Adrenal gland (tissue), 12 donors: Measurements from ENCODE around the gene RUNX3. TPM values are rescaled to one million over a fixed set of nuclear protein-coding genes. Genes with fewer than 3 reads are reported as not detected.

Source experiments
- DNase-seq, 7 donors: peaks; one replicate each; pipeline ENCODE4 v3.0.0-alpha.2; 2019 to 2020
- H3K27ac ChIP-seq, 5 donors: fragments of 200-600 bp; sonication (generic) in 4 of 5; 1 replicate in 3 of 5; 2 replicates in 2 of 5; pipeline versions ENCODE4 v1.5.1 to v1.8.0; 2016 to 2020; ENCODE audit warnings: mild to moderate bottlenecking in 1 of 5
- H3K27me3 ChIP-seq: fragments of 200-600 bp; 2 replicates; pipeline ENCODE4 v1.8.0; 2021
- H3K36me3 ChIP-seq, 2 donors: fragments of 200-600 bp; replicated peaks in 1 of 2; 1 replicate in 1 of 2; 2 replicates in 1 of 2; pipeline versions ENCODE4 v1.5.1 to v1.8.0; 2018 to 2022
- H3K4me1 ChIP-seq, 2 donors: fragments of 200-600 bp; replicated peaks in 1 of 2; 1 replicate in 1 of 2; 2 replicates in 1 of 2; pipeline versions ENCODE4 v1.5.1 to v1.8.0; 2018 to 2021
- H3K4me3 ChIP-seq, 4 donors: fragments of 200-600 bp; sonication (generic) in 3 of 4; one replicate each; pipeline ENCODE4 v1.5.1; 2016 to 2018
- H3K9me3 ChIP-seq, 3 donors: fragments of 200-600 bp; sonication (generic) in 1 of 3; replicated peaks in 1 of 3; 1 replicate in 2 of 3; 2 replicates in 1 of 3; pipeline versions ENCODE4 v1.5.1 to v1.8.0; 2016 to 2021
- CTCF ChIP-seq, 6 experiments: fragments of 450-650 bp in 4 of 6; fragments of 200-600 bp in 2 of 6; sonication (generic) in 1 of 6; IDR thresholded peaks; 1 replicate in 5 of 6; 2 replicates in 1 of 6; pipeline versions ENCODE4 v1.5.1 to v1.8.0; 2016 to 2021; ENCODE audit warnings: antibody characterized with exemption in 6 of 6, mild to moderate bottlenecking in 2 of 6, moderate library complexity in 1 of 6
- POLR2A ChIP-seq, 2 donors: fragments of 450-650 bp; IDR thresholded peaks; one replicate each; pipeline ENCODE4 v1.6.1; 2017; ENCODE audit warnings: antibody characterized with exemption in 2 of 2, mild to moderate bottlenecking in 2 of 2, moderate library complexity in 1 of 2
- WGBS, 4 donors: extraction: QIAGEN DNeasy Blood & Tissue Kit in 2 of 4; methylation state at CpG; one replicate each; pipeline versions ENCODE4 v1.1.5 to v1.1.7; 2013 to 2017; 5-methylcytosine and 5-hydroxymethylcytosine counted together
- intact Hi-C, 2 donors: fragments of 100-400 bp; cut with DNase I; formaldehyde crosslinking; loops; one replicate each; pipeline versions ENCODE4 v1.14.1 to v1.15.0; 2022 to 2023
- polyA plus RNA-seq, 3 donors: library from polyadenylated mRNA; stranded (reverse); fragments of 200-250 nt in 2 of 3; fragments of 350-450 nt in 1 of 3; fragmentation: Illumina TruSeq in 1 of 3; extraction: RNeasy Lipid Tissue Mini Kit (QIAGEN cat#74804) in 1 of 3; gene quantifications; one replicate each; pipeline ENCODE4 v1.2.3, GENCODE V29; 2013 to 2014
- total RNA-seq, 9 donors: library from RNA; depleted of rRNA in 4 of 9; stranded (reverse); fragments of >200 nt in 4 of 9; fragments of 120-200 nt in 1 of 9; fragmentation: NEBNext Ultra II Directional in 1 of 9; extraction: Animal tissue kit (Norgen Biotek cat#: 25700) in 1 of 9; gene quantifications; one replicate each; pipeline versions ENCODE4 v1.1.0 to v1.2.4, GENCODE V29; 2013 to 2023
- donor health status: healthy with polysubstance abuse.
- donor health status: Bipolar disorder and iron deficiency.
- donor health status: DM: yes; HTN: yes; CAD: no.
- donor health status: DM: no; HTN: no; CAD: no.
- donor health status: DM: no; HTN: no; CAD: no.
- donor health status: DM: yes; HTN: yes; CAD: no.

RUNX3 gene
- total and polyA plus RNA-seq, 12 donors: 0.06 to 7.5 (median 2.7) TPM

- Histone ChIP-seq H3K9me3 (no peaks in the 10 kb centered on the region), H3K4me1 (no peaks in the 10 kb centered on the region), H3K4me3 (no peak overlapping the region), H3K27ac (no peak overlapping the region), H3K36me3 (no peaks in the 10 kb centered on the region), H3K27me3 (no peaks in the 10 kb centered on the region)
- 81 to 91% (median 87%) methylated on average over 14 to 19 of the region's 19 CpGs for WGBS, 4 donors
- no peak for DNase-seq
- intact Hi-C loops: no loop called here
- TF ChIP-seq CTCF (IDR thresholded peaks at IDR 0.05): no peak
- no peak for TF ChIP-seq POLR2A (IDR thresholded peaks at IDR 0.05)
Measured at GRCh38 chr1:24942789-24943188, 12.7 kb upstream of the RUNX3 start.

- no peaks in the 10 kb centered on the region for H3K4me1 ChIP-seq
- 66 to 75% (median 71%) methylated on average over 3 to 4 of the region's 4 CpGs for WGBS, 4 donors
- intact Hi-C loops: no loop called here
- no peaks in the 10 kb centered on the region for H3K27me3 ChIP-seq
- H3K4me3 ChIP-seq: no peak overlapping the region
- no peak for DNase-seq
- TF ChIP-seq POLR2A (IDR thresholded peaks at IDR 0.05) (no peak), CTCF (IDR thresholded peaks at IDR 0.05) (no peak)
- H3K36me3 ChIP-seq: no peaks in the 10 kb centered on the region
- no peaks in the 10 kb centered on the region for H3K9me3 ChIP-seq
- no peak overlapping the region for H3K27ac ChIP-seq
Measured at GRCh38 chr1:24941564-24941963, 11.5 kb upstream of the RUNX3 start.

GRCh38 chr1:24940231-24940630 is 10.2 kb upstream of the RUNX3 start:
- intact Hi-C loops: no loop called here
- H3K4me1 ChIP-seq: no peaks in the 10 kb centered on the region
- H3K27me3 ChIP-seq: peaks cover 10% of the 10 kb centered on the region
- no peak overlapping the region for H3K27ac ChIP-seq
- DNase-seq: no peak
- no peak for TF ChIP-seq POLR2A (IDR thresholded peaks at IDR 0.05)
- TF ChIP-seq CTCF (IDR thresholded peaks at IDR 0.05): no peak
- 81 to 92% (median 88%) methylated on average over 7 of the region's 7 CpGs for WGBS, 4 donors
- no peaks in the 10 kb centered on the region for H3K36me3 ChIP-seq
- H3K4me3 ChIP-seq: no peak overlapping the region
- no peaks in the 10 kb centered on the region for H3K9me3 ChIP-seq

- Histone ChIP-seq H3K9me3 (no peaks in the 10 kb centered on the region), H3K4me1 (no peaks in the 10 kb centered on the region), H3K27ac (no peak overlapping the region), H3K36me3 (no peaks in the 10 kb centered on the region), H3K27me3 (peaks cover 15% of the 10 kb centered on the region), H3K4me3 (no peak overlapping the region)
- TF ChIP-seq POLR2A (IDR thresholded peaks at IDR 0.05) (no peak), CTCF (IDR thresholded peaks at IDR 0.05) (no peak)
- no peak for DNase-seq
- intact Hi-C loops: loop anchor here in 1 of 2 donors (10.0 kb wide), 1 partner anchor 95 kb away; no protein-coding TSS in a partner anchor
- 77 to 84% (median 83%) methylated on average over 2 to 4 of the region's 4 CpGs for WGBS, 4 donors
Measured at GRCh38 chr1:24939675-24940193, 9.7 kb upstream of the RUNX3 start.
